Measurements from ENCODE around the gene ABI1. TPM values are rescaled to one million over a fixed set of nuclear protein-coding genes. Genes with fewer than 3 reads are reported as not detected.

Gene ABI1
- total and polyA plus RNA-seq, 7 donors = 13.9 to 33.8 (median 29.7) TPM

GRCh38 chr10:26855186-26855585 lies 5.6 kb downstream of the ABI1 start:
- intact Hi-C loops (cut with DNase I) = loop anchor here in 1 of 2 donors (5.0 kb wide), 1 partner anchor 63 kb away; no protein-coding TSS in a partner anchor
- 80 to 84% (median 80%) methylated on average over 3 of the region's 3 CpGs for WGBS, 3 donors
- DNase-seq (no peak), ATAC-seq (no peak)
- H3K4me1 ChIP-seq = peaks cover 46% of the 10 kb centered on the region
- TF ChIP-seq, protein P1, sequence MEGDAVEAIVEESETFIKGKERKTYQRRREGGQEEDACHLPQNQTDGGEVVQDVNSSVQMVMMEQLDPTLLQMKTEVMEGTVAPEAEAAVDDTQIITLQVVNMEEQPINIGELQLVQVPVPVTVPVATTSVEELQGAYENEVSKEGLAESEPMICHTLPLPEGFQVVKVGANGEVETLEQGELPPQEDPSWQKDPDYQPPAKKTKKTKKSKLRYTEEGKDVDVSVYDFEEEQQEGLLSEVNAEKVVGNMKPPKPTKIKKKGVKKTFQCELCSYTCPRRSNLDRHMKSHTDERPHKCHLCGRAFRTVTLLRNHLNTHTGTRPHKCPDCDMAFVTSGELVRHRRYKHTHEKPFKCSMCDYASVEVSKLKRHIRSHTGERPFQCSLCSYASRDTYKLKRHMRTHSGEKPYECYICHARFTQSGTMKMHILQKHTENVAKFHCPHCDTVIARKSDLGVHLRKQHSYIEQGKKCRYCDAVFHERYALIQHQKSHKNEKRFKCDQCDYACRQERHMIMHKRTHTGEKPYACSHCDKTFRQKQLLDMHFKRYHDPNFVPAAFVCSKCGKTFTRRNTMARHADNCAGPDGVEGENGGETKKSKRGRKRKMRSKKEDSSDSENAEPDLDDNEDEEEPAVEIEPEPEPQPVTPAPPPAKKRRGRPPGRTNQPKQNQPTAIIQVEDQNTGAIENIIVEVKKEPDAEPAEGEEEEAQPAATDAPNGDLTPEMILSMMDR (IDR thresholded peaks at IDR 0.05) = no peak
- H3K9me3 ChIP-seq = no peaks in the 10 kb centered on the region
- no peak overlapping the region for H3K4me3 ChIP-seq
- no peak overlapping the region for H3K27ac ChIP-seq
- no peaks in the 10 kb centered on the region for H3K27me3 ChIP-seq (ENCODE audit: insufficient read depth in 3 of 3, low read length in 2 of 3)
- H3K36me3 ChIP-seq (ENCODE audit: insufficient read depth in 1 of 2, low read depth in 1 of 2) = no peaks in the 10 kb centered on the region

GRCh38 chr10:26854524-26854923 lies 6.2 kb downstream of the ABI1 start:
- DNase-seq = no peak
- Histone ChIP-seq H3K27me3 (ENCODE audit: insufficient read depth in 3 of 3, low read length in 2 of 3) (no peaks in the 10 kb centered on the region), H3K36me3 (ENCODE audit: insufficient read depth in 1 of 2, low read depth in 1 of 2) (no peaks in the 10 kb centered on the region), H3K27ac (no peak overlapping the region), H3K4me1 (peaks cover 46% of the 10 kb centered on the region), H3K9me3 (no peaks in the 10 kb centered on the region), H3K4me3 (no peak overlapping the region)
- intact Hi-C loops (cut with DNase I) = no loop called here
- TF ChIP-seq, protein P1 (IDR thresholded peaks at IDR 0.05) = no peak
- no peak for ATAC-seq
- WGBS, 3 donors = 68 to 78% (median 71%) methylated on average over 1 of the region's 1 CpG

GRCh38 chr10:26844396-26844975 lies 16.3 kb downstream of the ABI1 start:
- TF ChIP-seq, protein P1 (IDR thresholded peaks at IDR 0.05) = no peak
- no peaks in the 10 kb centered on the region for H3K9me3 ChIP-seq
- 50 to 80% (median 76%) methylated on average over 5 of the region's 5 CpGs for WGBS, 3 donors
- ATAC-seq = no peak
- H3K36me3 ChIP-seq (ENCODE audit: insufficient read depth in 1 of 2, low read depth in 1 of 2) = no peaks in the 10 kb centered on the region
- no peak overlapping the region for H3K4me3 ChIP-seq
- H3K4me1 ChIP-seq = peaks cover 31% of the 10 kb centered on the region
- intact Hi-C loops (cut with DNase I) = no loop called here
- H3K27me3 ChIP-seq (ENCODE audit: insufficient read depth in 3 of 3, low read length in 2 of 3) = no peaks in the 10 kb centered on the region
- no peak overlapping the region for H3K27ac ChIP-seq
- no peak for DNase-seq

DNA sequence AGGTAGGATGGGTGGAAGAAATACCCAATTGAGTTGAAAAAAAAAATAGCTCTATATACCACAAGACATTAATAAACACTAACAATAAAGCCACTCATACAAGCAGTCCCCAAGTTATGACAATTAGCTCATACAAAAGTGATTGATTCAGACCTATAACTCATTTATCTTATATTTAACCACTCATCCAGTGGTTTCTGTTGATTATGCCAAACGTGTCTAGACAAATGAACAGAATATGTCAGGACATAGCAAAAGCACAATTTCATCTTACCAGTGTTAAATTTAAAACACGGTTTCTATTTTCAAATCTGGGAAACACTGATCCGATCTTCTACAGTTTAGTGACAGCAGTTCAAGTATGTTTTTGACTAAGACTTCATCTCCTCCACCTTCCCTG lies 17.0 kb downstream of the ABI1 start:
- intact Hi-C loops (cut with DNase I) = no loop called here
- Histone ChIP-seq H3K4me1 (peaks cover 31% of the 10 kb centered on the region), H3K9me3 (no peaks in the 10 kb centered on the region), H3K36me3 (ENCODE audit: insufficient read depth in 1 of 2, low read depth in 1 of 2) (no peaks in the 10 kb centered on the region), H3K27ac (no peak overlapping the region), H3K4me3 (no peak overlapping the region), H3K27me3 (ENCODE audit: insufficient read depth in 3 of 3, low read length in 2 of 3) (no peaks in the 10 kb centered on the region)
- DNase-seq (no peak), ATAC-seq (no peak)
- 47 to 52% (median 51%) methylated on average over 3 of the region's 3 CpGs for WGBS, 3 donors
- TF ChIP-seq, protein P1 (IDR thresholded peaks at IDR 0.05) = no peak
